Panc1 (cell line): ENCODE data around the gene CAPS.

ENCODE experiments used
- POLR2AphosphoS5 ChIP-seq: IDR thresholded peaks from 2 replicates; pipeline ENCODE4 v1.6.1; 2012; ENCODE audit warnings: mild to moderate bottlenecking, low read depth, low read length, moderate library complexity
- SIN3A ChIP-seq: IDR thresholded peaks from 2 replicates; pipeline ENCODE4 v1.6.1; 2012; ENCODE audit warnings: low read depth, mild to moderate bottlenecking, low read length, moderate library complexity, borderline replicate concordance; ENCODE audit not compliant: insufficient read depth
- TF ChIP-seq, protein P1 (sequence below): fragments of 450-650 bp; IDR thresholded peaks from 2 replicates; pipeline ENCODE4 v1.5.1; 2017; ENCODE audit warnings: mild to moderate bottlenecking
- TF ChIP-seq, protein P2 (sequence below), 2 experiments: IDR thresholded peaks; 2 replicates each; pipeline ENCODE4 v1.6.1; 2011 to 2012; ENCODE audit warnings: low read depth in 2 of 2, control low read depth in 1 of 2, low read length in 1 of 2, mild to moderate bottlenecking in 1 of 2, moderate library complexity in 1 of 2; ENCODE audit not compliant: insufficient read depth in 1 of 2

DNA sequence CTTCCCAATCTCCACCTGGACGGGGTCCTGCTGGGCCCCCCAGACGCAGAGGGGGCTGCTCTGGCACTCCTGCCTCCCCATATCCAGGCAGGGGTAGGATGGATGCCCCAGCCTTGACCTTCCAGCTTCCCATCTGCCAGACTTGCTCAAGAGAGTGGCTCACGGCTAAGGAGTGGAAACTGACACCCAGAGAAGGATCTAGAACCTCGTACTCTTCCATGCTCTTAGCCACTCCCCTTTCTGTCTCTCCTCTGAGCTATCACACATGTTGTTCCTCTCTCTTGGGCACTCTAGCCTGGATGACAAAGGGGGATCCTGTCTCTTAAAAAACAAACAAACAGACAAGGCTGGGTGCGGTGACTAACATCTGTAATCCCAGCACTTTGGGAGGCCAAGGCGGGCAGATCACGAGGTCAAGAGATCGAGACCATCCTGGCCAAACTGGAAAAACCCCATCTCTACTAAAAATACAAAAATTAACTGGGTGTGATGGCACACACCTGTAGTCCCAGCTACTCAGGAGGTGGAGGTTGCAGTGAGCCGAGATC is 31.6 kb upstream of the CAPS start:
- TF ChIP-seq, protein P1, sequence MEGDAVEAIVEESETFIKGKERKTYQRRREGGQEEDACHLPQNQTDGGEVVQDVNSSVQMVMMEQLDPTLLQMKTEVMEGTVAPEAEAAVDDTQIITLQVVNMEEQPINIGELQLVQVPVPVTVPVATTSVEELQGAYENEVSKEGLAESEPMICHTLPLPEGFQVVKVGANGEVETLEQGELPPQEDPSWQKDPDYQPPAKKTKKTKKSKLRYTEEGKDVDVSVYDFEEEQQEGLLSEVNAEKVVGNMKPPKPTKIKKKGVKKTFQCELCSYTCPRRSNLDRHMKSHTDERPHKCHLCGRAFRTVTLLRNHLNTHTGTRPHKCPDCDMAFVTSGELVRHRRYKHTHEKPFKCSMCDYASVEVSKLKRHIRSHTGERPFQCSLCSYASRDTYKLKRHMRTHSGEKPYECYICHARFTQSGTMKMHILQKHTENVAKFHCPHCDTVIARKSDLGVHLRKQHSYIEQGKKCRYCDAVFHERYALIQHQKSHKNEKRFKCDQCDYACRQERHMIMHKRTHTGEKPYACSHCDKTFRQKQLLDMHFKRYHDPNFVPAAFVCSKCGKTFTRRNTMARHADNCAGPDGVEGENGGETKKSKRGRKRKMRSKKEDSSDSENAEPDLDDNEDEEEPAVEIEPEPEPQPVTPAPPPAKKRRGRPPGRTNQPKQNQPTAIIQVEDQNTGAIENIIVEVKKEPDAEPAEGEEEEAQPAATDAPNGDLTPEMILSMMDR: no peak
- TF ChIP-seq SIN3A (no peak), POLR2AphosphoS5 (no peak)
- TF ChIP-seq, protein P2, sequence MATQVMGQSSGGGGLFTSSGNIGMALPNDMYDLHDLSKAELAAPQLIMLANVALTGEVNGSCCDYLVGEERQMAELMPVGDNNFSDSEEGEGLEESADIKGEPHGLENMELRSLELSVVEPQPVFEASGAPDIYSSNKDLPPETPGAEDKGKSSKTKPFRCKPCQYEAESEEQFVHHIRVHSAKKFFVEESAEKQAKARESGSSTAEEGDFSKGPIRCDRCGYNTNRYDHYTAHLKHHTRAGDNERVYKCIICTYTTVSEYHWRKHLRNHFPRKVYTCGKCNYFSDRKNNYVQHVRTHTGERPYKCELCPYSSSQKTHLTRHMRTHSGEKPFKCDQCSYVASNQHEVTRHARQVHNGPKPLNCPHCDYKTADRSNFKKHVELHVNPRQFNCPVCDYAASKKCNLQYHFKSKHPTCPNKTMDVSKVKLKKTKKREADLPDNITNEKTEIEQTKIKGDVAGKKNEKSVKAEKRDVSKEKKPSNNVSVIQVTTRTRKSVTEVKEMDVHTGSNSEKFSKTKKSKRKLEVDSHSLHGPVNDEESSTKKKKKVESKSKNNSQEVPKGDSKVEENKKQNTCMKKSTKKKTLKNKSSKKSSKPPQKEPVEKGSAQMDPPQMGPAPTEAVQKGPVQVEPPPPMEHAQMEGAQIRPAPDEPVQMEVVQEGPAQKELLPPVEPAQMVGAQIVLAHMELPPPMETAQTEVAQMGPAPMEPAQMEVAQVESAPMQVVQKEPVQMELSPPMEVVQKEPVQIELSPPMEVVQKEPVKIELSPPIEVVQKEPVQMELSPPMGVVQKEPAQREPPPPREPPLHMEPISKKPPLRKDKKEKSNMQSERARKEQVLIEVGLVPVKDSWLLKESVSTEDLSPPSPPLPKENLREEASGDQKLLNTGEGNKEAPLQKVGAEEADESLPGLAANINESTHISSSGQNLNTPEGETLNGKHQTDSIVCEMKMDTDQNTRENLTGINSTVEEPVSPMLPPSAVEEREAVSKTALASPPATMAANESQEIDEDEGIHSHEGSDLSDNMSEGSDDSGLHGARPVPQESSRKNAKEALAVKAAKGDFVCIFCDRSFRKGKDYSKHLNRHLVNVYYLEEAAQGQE (IDR thresholded peaks at IDR 0.05; ENCODE audit: insufficient read depth in 1 of 2, low read depth in 2 of 2, low read length in 1 of 2): no peak
